ENCODE results near the gene BCL7C.

DNA sequence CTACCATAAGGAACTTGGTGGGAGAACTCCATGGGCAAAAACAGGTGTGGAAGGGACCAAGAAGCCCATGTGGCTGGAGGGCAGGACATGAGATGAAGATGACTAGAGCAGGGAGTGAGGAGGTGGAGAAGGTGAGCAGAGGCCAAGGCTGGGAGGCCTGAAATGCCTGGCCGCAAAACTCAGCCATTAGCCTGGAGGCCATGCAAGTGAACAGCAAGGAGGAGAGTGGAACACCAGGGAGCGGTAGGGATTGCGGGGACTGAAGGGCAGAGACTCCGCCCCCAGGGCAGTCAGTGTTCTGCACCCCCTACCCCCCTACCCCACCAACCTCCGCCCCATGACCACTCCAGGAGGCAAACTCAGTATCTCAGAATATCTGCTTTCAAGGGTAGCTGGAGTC, 17.0 kb downstream of the BCL7C start:
- TF ChIP-seq, protein P1, sequence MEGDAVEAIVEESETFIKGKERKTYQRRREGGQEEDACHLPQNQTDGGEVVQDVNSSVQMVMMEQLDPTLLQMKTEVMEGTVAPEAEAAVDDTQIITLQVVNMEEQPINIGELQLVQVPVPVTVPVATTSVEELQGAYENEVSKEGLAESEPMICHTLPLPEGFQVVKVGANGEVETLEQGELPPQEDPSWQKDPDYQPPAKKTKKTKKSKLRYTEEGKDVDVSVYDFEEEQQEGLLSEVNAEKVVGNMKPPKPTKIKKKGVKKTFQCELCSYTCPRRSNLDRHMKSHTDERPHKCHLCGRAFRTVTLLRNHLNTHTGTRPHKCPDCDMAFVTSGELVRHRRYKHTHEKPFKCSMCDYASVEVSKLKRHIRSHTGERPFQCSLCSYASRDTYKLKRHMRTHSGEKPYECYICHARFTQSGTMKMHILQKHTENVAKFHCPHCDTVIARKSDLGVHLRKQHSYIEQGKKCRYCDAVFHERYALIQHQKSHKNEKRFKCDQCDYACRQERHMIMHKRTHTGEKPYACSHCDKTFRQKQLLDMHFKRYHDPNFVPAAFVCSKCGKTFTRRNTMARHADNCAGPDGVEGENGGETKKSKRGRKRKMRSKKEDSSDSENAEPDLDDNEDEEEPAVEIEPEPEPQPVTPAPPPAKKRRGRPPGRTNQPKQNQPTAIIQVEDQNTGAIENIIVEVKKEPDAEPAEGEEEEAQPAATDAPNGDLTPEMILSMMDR (conservative IDR thresholded peaks at IDR 0.05): no peak
- TF ChIP-seq ZFX (IDR thresholded peaks at IDR 0.05): no peak

Measured in C4-2B (cell line).